ENCODE data around the gene TRAPPC14.

GRCh38 chr7:100166317-100166940 lies 7.9 kb upstream of the TRAPPC14 start:
- TF ChIP-seq CTCF (IDR thresholded peaks at IDR 0.05) (no peak), POLR2A (IDR thresholded peaks at IDR 0.05) (no peak)

All from thyroid gland (tissue), 4 donors.